ENCODE data around the gene BUD31.

GRCh38 chr7:99460651-99461050 lies 51.9 kb downstream of the BUD31 start:
- TF ChIP-seq CTCF (IDR thresholded peaks at IDR 0.05) = no peak
- TF ChIP-seq POLR2A (IDR thresholded peaks at IDR 0.05) = no peak

Data from Peyer's patch (tissue), 4 donors.